GM23338 (cell line): Measurements from ENCODE around the gene LPIN1.

Experiments
- CREB1 ChIP-seq: fragments of 250-450 bp; sonication (Bioruptor Pico); IDR thresholded peaks from 2 replicates; pipeline ENCODE4 v1.5.0; 2020; ENCODE audit warnings: low read depth, mild to moderate bottlenecking, moderate library complexity
- EZH2 ChIP-seq: fragments of 200-600 bp; sonication (generic); IDR thresholded peaks from one replicate; pipeline ENCODE4 v1.8.0; 2017; ENCODE audit warnings: antibody characterized with exemption, mild to moderate bottlenecking, low read depth; ENCODE audit not compliant: unreplicated experiment
- POLR2AphosphoS5 ChIP-seq: IDR thresholded peaks from 2 replicates; pipeline ENCODE4 v1.6.1; 2016; ENCODE audit warnings: antibody characterized with exemption, low read depth
- ZNF114 ChIP-seq: fragments of 250-450 bp; sonication (Bioruptor Pico); IDR thresholded peaks from 2 replicates; pipeline ENCODE4 v1.5.0; 2020; ENCODE audit warnings: mild to moderate bottlenecking, moderate library complexity
- TF ChIP-seq, protein P1 (sequence below), 2 experiments: fragments of 200-600 bp in 1 of 2; sonication (generic) in 1 of 2; conservative IDR thresholded peaks; 2 replicates each; pipeline versions ENCODE4 v1.5.1 to v1.6.1; 2016 to 2017; ENCODE audit warnings: antibody characterized with exemption in 2 of 2, low read depth in 2 of 2, mild to moderate bottlenecking in 2 of 2, moderate library complexity in 1 of 2
- TF ChIP-seq, protein P2 (sequence below): IDR thresholded peaks from one replicate; pipeline ENCODE4 v1.6.1; 2018; ENCODE audit warnings: antibody characterized with exemption; ENCODE audit not compliant: unreplicated experiment

DNA sequence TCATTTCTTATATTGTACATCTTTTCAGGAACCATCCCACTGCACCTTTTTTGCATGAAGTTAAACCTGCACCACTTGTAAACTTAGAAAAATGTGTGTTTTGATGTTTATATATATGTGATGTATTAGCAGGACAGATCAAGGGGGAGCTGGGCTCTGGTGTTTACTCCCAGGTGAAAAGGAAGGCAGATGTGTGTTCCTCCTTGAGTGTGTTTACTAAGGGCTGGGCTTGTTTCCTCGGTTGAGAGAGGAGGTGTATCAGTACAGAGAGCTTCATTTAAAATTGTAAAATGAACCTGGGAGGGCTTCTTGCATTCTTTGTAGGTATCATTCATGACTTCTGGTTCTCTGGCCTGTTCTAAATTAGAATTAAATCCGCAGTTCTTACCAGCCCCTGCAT, 14.8 kb downstream of the LPIN1 start:
- TF ChIP-seq, protein P1, sequence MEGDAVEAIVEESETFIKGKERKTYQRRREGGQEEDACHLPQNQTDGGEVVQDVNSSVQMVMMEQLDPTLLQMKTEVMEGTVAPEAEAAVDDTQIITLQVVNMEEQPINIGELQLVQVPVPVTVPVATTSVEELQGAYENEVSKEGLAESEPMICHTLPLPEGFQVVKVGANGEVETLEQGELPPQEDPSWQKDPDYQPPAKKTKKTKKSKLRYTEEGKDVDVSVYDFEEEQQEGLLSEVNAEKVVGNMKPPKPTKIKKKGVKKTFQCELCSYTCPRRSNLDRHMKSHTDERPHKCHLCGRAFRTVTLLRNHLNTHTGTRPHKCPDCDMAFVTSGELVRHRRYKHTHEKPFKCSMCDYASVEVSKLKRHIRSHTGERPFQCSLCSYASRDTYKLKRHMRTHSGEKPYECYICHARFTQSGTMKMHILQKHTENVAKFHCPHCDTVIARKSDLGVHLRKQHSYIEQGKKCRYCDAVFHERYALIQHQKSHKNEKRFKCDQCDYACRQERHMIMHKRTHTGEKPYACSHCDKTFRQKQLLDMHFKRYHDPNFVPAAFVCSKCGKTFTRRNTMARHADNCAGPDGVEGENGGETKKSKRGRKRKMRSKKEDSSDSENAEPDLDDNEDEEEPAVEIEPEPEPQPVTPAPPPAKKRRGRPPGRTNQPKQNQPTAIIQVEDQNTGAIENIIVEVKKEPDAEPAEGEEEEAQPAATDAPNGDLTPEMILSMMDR (conservative IDR thresholded peaks at IDR 0.05; ENCODE audit: low read depth in 2 of 2): no peak
- TF ChIP-seq POLR2AphosphoS5: no peak
- TF ChIP-seq ZNF114 (CRISPR knock-in tag): no peak
- no peak for TF ChIP-seq EZH2
- TF ChIP-seq, protein P2, sequence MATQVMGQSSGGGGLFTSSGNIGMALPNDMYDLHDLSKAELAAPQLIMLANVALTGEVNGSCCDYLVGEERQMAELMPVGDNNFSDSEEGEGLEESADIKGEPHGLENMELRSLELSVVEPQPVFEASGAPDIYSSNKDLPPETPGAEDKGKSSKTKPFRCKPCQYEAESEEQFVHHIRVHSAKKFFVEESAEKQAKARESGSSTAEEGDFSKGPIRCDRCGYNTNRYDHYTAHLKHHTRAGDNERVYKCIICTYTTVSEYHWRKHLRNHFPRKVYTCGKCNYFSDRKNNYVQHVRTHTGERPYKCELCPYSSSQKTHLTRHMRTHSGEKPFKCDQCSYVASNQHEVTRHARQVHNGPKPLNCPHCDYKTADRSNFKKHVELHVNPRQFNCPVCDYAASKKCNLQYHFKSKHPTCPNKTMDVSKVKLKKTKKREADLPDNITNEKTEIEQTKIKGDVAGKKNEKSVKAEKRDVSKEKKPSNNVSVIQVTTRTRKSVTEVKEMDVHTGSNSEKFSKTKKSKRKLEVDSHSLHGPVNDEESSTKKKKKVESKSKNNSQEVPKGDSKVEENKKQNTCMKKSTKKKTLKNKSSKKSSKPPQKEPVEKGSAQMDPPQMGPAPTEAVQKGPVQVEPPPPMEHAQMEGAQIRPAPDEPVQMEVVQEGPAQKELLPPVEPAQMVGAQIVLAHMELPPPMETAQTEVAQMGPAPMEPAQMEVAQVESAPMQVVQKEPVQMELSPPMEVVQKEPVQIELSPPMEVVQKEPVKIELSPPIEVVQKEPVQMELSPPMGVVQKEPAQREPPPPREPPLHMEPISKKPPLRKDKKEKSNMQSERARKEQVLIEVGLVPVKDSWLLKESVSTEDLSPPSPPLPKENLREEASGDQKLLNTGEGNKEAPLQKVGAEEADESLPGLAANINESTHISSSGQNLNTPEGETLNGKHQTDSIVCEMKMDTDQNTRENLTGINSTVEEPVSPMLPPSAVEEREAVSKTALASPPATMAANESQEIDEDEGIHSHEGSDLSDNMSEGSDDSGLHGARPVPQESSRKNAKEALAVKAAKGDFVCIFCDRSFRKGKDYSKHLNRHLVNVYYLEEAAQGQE: no peak
- no peak for TF ChIP-seq CREB1
